Activated effector memory CD4-positive, alpha-beta T cell treated with Interleukin-2 at 50 U/mL for 16 hours (primary cell): ENCODE data around the gene FAM3D.

Source experiments
- DNase-seq: peaks from one replicate; pipeline ENCODE4 v3.0.0-alpha.2; 2020

FAM3D gene

GRCh38 chr3:58588030-58588614 lies 78.5 kb downstream of the FAM3D start:
- no peak for DNase-seq

- no peak for DNase-seq
Observed at GRCh38 chr3:58586776-58587192, 79.8 kb downstream of the FAM3D start.

- DNase-seq: no peak
Observed at GRCh38 chr3:58585994-58586393, 80.6 kb downstream of the FAM3D start.

GRCh38 chr3:58585005-58585786 lies 81.4 kb downstream of the FAM3D start:
- peak; percentile 41 for DNase-seq

- no peak for DNase-seq
Observed at GRCh38 chr3:58584690-58585004, 81.9 kb downstream of the FAM3D start.
